K562 (cell line): Measurements from ENCODE around the gene NLRP6. TPM values are rescaled to one million over a fixed set of nuclear protein-coding genes. Genes with fewer than 3 reads are reported as not detected.

Source experiments
- ARID4B ChIP-seq: sonication (generic); formaldehyde crosslinking; IDR thresholded peaks from 2 replicates; pipeline ENCODE4 v1.8.0; 2022; ENCODE audit warnings: mild to moderate bottlenecking, missing genetic modification reagents
- CXXC5 ChIP-seq: fragments of 250-450 bp; sonication (Bioruptor Pico); IDR thresholded peaks from 2 replicates; pipeline ENCODE4 v1.8.0; 2022; ENCODE audit warnings: inconsistent platforms, mild to moderate bottlenecking, moderate library complexity
- HDAC2 ChIP-seq: fragments of 450-650 bp; IDR thresholded peaks from 2 replicates; pipeline ENCODE4 v1.6.1; 2016; ENCODE audit warnings: mild to moderate bottlenecking
- L3MBTL2 ChIP-seq: fragments of 450-650 bp; IDR thresholded peaks from 2 replicates; pipeline ENCODE4 v1.6.1; 2016; ENCODE audit warnings: mild to moderate bottlenecking, moderate library complexity
- UBTF ChIP-seq, 2 experiments: IDR thresholded peaks; 2 replicates each; pipeline ENCODE4 v1.6.1; 2012; ENCODE audit warnings: improper control_type of control experiment in 2 of 2, low read depth in 2 of 2, low read length in 2 of 2, borderline replicate concordance in 1 of 2
- ZBTB7A ChIP-seq: IDR thresholded peaks from 2 replicates; pipeline ENCODE4 v1.6.1; 2011; ENCODE audit warnings: low read depth, mild to moderate bottlenecking, low read length, moderate library complexity, borderline replicate concordance; ENCODE audit not compliant: control insufficient read depth
- ZNF263 ChIP-seq: sonication (generic); formaldehyde crosslinking; IDR thresholded peaks from 2 replicates; pipeline ENCODE4 v1.8.0; 2022; ENCODE audit warnings: mild to moderate bottlenecking, missing genetic modification reagents, borderline replicate concordance
- ZNF431 ChIP-seq: sonication (generic); formaldehyde crosslinking; IDR thresholded peaks from 2 replicates; pipeline ENCODE4 v1.8.0; 2022; ENCODE audit warnings: mild to moderate bottlenecking, missing genetic modification reagents
- ZNF449 ChIP-seq: fragments of 250-450 bp; sonication (Bioruptor Pico); IDR thresholded peaks from 2 replicates; pipeline ENCODE4 v1.8.0; 2022; ENCODE audit warnings: moderate library complexity, mild to moderate bottlenecking, inconsistent platforms
- ZNF551 ChIP-seq: fragments of 250-450 bp; sonication (Bioruptor Pico); IDR thresholded peaks from 2 replicates; pipeline ENCODE4 v1.5.0; 2021; ENCODE audit warnings: mild to moderate bottlenecking, moderate library complexity
- ZNF592 ChIP-seq: fragments of 450-650 bp; IDR thresholded peaks from 2 replicates; pipeline ENCODE4 v1.6.1; 2017; ENCODE audit warnings: antibody characterized with exemption, mild to moderate bottlenecking
- ZNF717 ChIP-seq: fragments of 250-450 bp; sonication (Bioruptor Pico); IDR thresholded peaks from 2 replicates; pipeline ENCODE4 v1.5.0; 2021
- ZNF780A ChIP-seq: fragments of 250-450 bp; sonication (Bioruptor Pico); IDR thresholded peaks from 2 replicates; pipeline ENCODE4 v1.5.0; 2021; ENCODE audit warnings: mild to moderate bottlenecking
- polyA plus RNA-seq, 8 experiments: library from polyadenylated mRNA; depleted of rRNA in 4 of 8; stranded (reverse) in 5 of 8; unstranded in 3 of 8; fragments of >200 nt; fragmentation: Nextera tagmentation in 2 of 8; fragmentation: Illumina TruSeq in 1 of 8; extraction: Ambion mirVana in 2 of 8; extraction: Trizol in 1 of 8; gene quantifications; 2 replicates each; pipeline versions ENCODE4 v1.2.1 to v1.2.3, GENCODE V29; 2011 to 2014; ENCODE audit warnings: inconsistent platforms in 1 of 8, missing spikeins in 1 of 8
- total RNA-seq, 7 experiments: library from RNA; depleted of rRNA in 6 of 7; stranded (reverse); fragments of >200 nt in 6 of 7; fragmentation: Illumina TruSeq in 2 of 7; extraction: Trizol in 2 of 7; gene quantifications; 2 replicates each; pipeline versions ENCODE4 v1.2.1 to v1.2.3, GENCODE V29; 2011 to 2021; ENCODE audit warnings: low replicate concordance in 1 of 7

The NLRP6 gene
- total and polyA plus RNA-seq, 9 of the 15 experiments (the other 6 are each of a cell fraction or from before 2014, with no cell fraction given), result 0.03 to 0.18 (median 0.15) TPM; not detected in 5

- TF ChIP-seq ZNF592 (peak; percentile 95), HDAC2 (0 out of 2 replicates have a peak, but pooled peaks have one; percentile 19), L3MBTL2 (peak; percentile 97), ZNF780A (no peak), UBTF (IDR thresholded peaks at IDR 0.05; ENCODE audit: borderline replicate concordance in 1 of 2, low read depth in 2 of 2, low read length in 2 of 2) (peak in 1 of 2 experiments; percentile 73; a peak in 2 of 4 replicates), ZNF263 (CRISPR knock-in tag) (peak; percentile 53; the same call in 1 of the 2 replicates), ZBTB7A (peak; percentile 39; the same call in 1 of the 2 replicates), ZNF717 (CRISPR knock-in tag) (no peak), ZNF449 (CRISPR knock-in tag) (no peak), ZNF551 (CRISPR knock-in tag) (no peak), ARID4B (CRISPR knock-in tag) (peak; percentile 45; the same call in 1 of the 2 replicates), CXXC5 (peak; percentile 69), ZNF431 (CRISPR knock-in tag) (peak; percentile 66; the same call in 1 of the 2 replicates)
Measured at GRCh38 chr11:316031-316701, 38.0 kb downstream of the NLRP6 start (continued).
